ENCODE measurements around the gene PTGFRN.
"Not testable (repeated sequence)": the region's sequence is repeated elsewhere in the genome, so short reads cannot be mapped to it uniquely, and the experiment has no call there.

PTGFRN gene

DNA sequence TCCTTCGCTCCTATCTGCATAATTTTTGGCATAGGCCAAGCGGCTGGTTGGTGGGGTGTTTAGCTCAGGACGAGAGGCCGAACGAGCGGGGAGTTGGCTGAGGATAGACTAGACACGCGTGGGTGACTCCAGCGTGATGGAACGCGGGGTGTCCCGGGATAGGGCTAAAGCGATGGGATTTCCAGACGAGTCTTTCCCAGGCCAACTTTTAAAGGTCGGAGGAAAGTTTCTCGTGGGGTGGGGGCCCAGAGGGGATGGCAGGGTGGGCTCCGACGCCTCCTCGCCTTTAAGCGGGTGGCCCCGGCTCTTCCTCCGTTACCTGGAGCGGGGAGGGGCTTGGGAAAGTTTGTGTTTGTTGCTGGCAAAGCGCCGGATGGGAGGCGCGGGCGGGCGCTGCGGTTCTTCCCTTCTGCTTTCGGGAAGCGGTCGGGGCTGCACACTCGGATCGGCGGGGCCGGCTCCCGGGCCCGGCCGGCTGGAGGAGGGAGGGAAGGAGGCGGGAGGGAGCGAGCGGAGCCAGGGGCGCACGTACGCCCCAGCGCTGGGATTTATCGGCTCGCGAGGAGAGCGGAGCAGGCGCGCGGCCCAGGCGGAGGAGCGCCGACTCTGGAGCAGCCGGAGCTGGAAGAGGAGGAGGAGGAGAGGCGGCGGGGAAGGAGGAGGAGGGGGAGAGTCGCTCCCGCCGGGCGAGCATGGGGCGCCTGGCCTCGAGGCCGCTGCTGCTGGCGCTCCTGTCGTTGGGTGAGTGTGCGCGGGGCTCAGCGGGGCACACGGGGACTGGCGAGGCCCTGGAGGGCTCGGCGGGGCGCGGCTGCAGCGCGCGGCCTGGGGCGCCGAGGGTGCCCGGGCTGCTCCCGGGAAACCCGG is at the start of gene PTGFRN:
Gene PTGFRN (plus strand): TSS at position 405 of the 867 bp plus-strand sequence. CDS start 288 bp downstream, at position 693.
- Histone ChIP-seq H3K4me1 (ENCODE audit: control insufficient read depth in 5 of 5, insufficient read depth in 5 of 5, low read length in 5 of 5) (peaks cover 0 to 25% (median 15%) of the 10 kb centered on the region in 5 donors), H3K9ac (ENCODE audit: low read length in 5 of 5) (peak within 1 kb of the TSS in 4 of 5 donors; percentile 39 to 63 (median 52)), H3K27me3 (ENCODE audit: control insufficient read depth in 5 of 5, insufficient read depth in 4 of 5, low read length in 5 of 5) (peaks cover 0 to 11% (median 0%) of the 10 kb centered on the region in 5 donors), H3K27ac (ENCODE audit: low read depth, low read length) (peak within 1 kb of the TSS; percentile 16), H3K36me3 (ENCODE audit: control insufficient read depth in 5 of 5, insufficient read depth in 5 of 5, low read length in 5 of 5) (no peaks in the 10 kb centered on the region), H3K9me3 (ENCODE audit: control insufficient read depth in 5 of 5, low read length in 5 of 5) (no peaks in the 10 kb centered on the region), H3K4me3 (ENCODE audit: low read depth in 1 of 5, low read length in 5 of 5) (peak within 1 kb of the TSS; percentile 62 to 76 (median 65))

DNA sequence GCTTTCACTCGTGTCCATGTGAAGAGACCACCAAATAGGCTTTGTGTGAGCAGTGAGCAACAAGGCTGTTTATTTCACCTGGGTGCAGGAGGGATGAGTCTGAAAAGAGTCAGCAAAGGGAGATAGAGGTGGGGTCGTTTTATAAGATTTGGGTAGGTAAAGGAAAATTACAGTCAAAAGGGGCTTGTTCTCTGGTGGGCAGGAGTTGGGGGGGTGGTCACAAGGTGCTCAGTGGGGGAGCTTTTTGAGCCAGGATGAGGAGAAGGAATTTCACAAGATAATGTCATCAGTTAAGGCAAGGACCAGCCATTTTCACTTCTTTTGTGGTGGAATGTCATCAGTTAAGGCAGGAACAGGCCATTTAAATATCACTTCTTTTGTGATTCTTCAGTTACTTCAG is 49.5 kb upstream of the PTGFRN start:
- H3K36me3 ChIP-seq (ENCODE audit: control insufficient read depth in 5 of 5, insufficient read depth in 5 of 5, low read length in 5 of 5); H3K9me3 ChIP-seq (ENCODE audit: control insufficient read depth in 5 of 5, low read length in 5 of 5); H3K4me1 ChIP-seq (ENCODE audit: control insufficient read depth in 5 of 5, insufficient read depth in 5 of 5, low read length in 5 of 5); H3K27ac ChIP-seq (ENCODE audit: low read depth, low read length); H3K4me3 ChIP-seq (ENCODE audit: low read depth in 1 of 5, low read length in 5 of 5); H3K27me3 ChIP-seq (ENCODE audit: control insufficient read depth in 5 of 5, insufficient read depth in 4 of 5, low read length in 5 of 5); H3K9ac ChIP-seq (ENCODE audit: low read length in 5 of 5): not testable (repeated sequence)

DNA sequence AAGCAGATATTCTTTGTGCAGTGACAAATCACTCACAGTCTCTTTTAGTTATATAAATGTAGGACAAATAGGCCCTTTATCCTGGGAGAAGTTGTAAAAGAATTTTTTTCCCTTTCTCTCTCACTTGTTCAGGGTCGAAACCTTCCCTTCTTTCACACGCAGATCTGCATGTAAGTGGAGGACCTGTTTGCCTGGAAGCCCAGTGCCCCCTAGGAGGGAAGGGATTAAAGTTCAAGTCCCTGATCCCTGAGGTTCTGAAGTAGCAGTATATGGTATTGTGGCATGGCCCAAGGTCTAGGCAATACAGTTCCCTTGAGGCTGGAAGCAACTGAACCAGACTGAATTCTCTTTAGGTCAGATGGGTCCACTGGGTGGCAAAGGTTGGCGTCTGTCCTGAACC is 48.6 kb upstream of the PTGFRN start:
- Histone ChIP-seq H3K36me3 (ENCODE audit: control insufficient read depth in 5 of 5, insufficient read depth in 5 of 5, low read length in 5 of 5) (no peaks in the 10 kb centered on the region), H3K27ac (ENCODE audit: low read depth, low read length) (no peak overlapping the region), H3K9me3 (ENCODE audit: control insufficient read depth in 5 of 5, low read length in 5 of 5) (peaks cover 0 to 9% (median 0%) of the 10 kb centered on the region in 5 donors), H3K27me3 (ENCODE audit: control insufficient read depth in 5 of 5, insufficient read depth in 4 of 5, low read length in 5 of 5) (no peaks in the 10 kb centered on the region), H3K4me1 (ENCODE audit: control insufficient read depth in 5 of 5, insufficient read depth in 5 of 5, low read length in 5 of 5) (peaks cover 0 to under 1% (median 0%) of the 10 kb centered on the region in 5 donors), H3K9ac (ENCODE audit: low read length in 5 of 5) (no peak overlapping the region), H3K4me3 (ENCODE audit: low read depth in 1 of 5, low read length in 5 of 5) (no peak overlapping the region)

DNA sequence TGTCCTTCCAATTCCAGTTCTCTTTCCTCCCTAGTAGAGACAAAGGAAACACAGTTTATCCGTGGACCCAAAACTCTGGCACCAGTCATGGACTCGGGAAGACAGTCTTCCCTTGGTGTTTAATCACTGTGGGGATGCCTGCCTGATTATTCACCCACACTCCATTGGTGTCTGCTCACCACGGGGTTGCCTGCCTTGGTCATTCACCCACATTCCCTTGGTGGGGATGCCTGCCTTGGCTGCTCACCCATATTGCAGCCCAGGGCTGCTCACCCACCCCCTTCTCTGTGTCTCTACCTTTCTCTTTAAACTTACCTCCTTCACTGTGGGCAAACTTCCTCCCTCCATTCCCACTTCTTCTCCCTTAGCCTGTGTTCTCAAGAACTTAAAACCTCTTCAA is 46.7 kb upstream of the PTGFRN start:
- not testable (repeated sequence) for H3K27ac ChIP-seq (ENCODE audit: low read depth, low read length); H3K4me3 ChIP-seq (ENCODE audit: low read depth in 1 of 5, low read length in 5 of 5); H3K4me1 ChIP-seq (ENCODE audit: control insufficient read depth in 5 of 5, insufficient read depth in 5 of 5, low read length in 5 of 5); H3K27me3 ChIP-seq (ENCODE audit: control insufficient read depth in 5 of 5, insufficient read depth in 4 of 5, low read length in 5 of 5); H3K9ac ChIP-seq (ENCODE audit: low read length in 5 of 5); H3K36me3 ChIP-seq (ENCODE audit: control insufficient read depth in 5 of 5, insufficient read depth in 5 of 5, low read length in 5 of 5)
- H3K9me3 ChIP-seq (ENCODE audit: control insufficient read depth in 5 of 5, low read length in 5 of 5): peaks cover 0 to 11% (median 4%) of the 10 kb centered on the region in 5 donors

DNA sequence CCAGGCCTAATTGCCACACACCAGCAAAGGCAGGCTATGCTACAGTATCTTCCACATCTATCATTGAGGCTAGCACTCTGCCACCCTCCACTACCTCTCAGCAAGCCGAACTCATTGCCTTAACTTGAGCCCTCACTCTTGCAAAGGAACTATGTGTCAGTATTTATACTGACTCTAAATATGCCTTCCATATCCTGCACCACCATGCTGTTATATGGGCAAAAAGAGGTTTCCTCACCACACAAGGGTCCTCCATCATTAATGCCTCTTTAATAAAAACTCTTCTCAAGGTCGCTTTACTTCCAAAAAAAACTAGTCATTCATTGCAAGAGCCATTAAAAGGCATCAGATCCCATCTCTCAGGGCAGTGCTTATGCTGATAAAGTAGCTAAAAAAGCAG is 43.2 kb upstream of the PTGFRN start:
- not testable (repeated sequence) for H3K4me3 ChIP-seq (ENCODE audit: low read depth in 1 of 5, low read length in 5 of 5); H3K36me3 ChIP-seq (ENCODE audit: control insufficient read depth in 5 of 5, insufficient read depth in 5 of 5, low read length in 5 of 5); H3K27ac ChIP-seq (ENCODE audit: low read depth, low read length); H3K4me1 ChIP-seq (ENCODE audit: control insufficient read depth in 5 of 5, insufficient read depth in 5 of 5, low read length in 5 of 5); H3K27me3 ChIP-seq (ENCODE audit: control insufficient read depth in 5 of 5, insufficient read depth in 4 of 5, low read length in 5 of 5); H3K9ac ChIP-seq (ENCODE audit: low read length in 5 of 5)
- peaks cover 3 to 11% (median 6%) of the 10 kb centered on the region in 5 donors for H3K9me3 ChIP-seq (ENCODE audit: control insufficient read depth in 5 of 5, low read length in 5 of 5)

DNA sequence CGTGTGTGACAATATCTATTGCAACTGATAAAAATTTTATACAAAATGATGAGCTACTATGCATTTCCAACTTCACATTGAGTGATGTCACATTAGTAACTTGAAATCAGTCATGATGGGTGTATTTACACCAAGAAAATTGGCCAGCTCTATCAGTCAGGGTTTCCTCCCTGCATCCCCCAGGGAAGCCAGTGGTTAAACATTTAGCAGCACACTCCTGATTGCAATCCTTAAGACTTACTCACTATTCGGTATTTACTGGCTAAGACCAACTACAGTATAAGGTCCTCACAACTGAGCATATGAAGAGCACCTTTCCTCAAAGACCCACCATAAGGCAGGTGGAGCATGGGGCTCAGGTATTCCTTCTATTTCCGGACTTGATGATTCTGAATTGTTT is 41.3 kb upstream of the PTGFRN start:
- Histone ChIP-seq H3K27me3 (ENCODE audit: control insufficient read depth in 5 of 5, insufficient read depth in 4 of 5, low read length in 5 of 5) (peaks cover 0 to 6% (median 0%) of the 10 kb centered on the region in 5 donors), H3K4me1 (ENCODE audit: control insufficient read depth in 5 of 5, insufficient read depth in 5 of 5, low read length in 5 of 5) (peaks cover 0 to 3% (median 0%) of the 10 kb centered on the region in 5 donors), H3K27ac (ENCODE audit: low read depth, low read length) (no peak overlapping the region), H3K36me3 (ENCODE audit: control insufficient read depth in 5 of 5, insufficient read depth in 5 of 5, low read length in 5 of 5) (no peaks in the 10 kb centered on the region), H3K9me3 (ENCODE audit: control insufficient read depth in 5 of 5, low read length in 5 of 5) (peaks cover 3 to 11% (median 6%) of the 10 kb centered on the region in 5 donors), H3K9ac (ENCODE audit: low read length in 5 of 5) (no peak overlapping the region), H3K4me3 (ENCODE audit: low read depth in 1 of 5, low read length in 5 of 5) (no peak overlapping the region)

DNA sequence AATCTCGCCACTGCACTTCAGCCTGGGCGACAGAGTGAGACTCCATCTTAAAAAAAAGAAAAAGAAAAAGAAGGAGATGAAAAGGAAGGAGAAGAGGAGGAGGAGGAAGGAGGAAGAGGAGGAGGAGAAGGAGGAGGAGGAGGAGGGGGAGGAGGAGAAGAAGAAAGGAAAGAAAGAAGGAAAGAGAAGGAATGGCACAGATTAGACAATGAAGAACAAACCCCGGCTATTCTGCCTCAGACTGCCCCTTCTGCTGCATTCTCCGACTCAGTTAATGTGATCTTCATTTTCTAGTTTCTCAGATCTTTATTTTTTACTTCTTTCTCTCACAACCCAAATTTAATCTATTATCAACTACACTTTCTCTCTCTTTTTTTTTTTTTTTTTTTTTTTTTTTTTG is 40.1 kb upstream of the PTGFRN start:
- H3K4me1 ChIP-seq (ENCODE audit: control insufficient read depth in 5 of 5, insufficient read depth in 5 of 5, low read length in 5 of 5): peaks cover 0 to 3% (median 0%) of the 10 kb centered on the region in 5 donors
- H3K27ac ChIP-seq (ENCODE audit: low read depth, low read length): no peak overlapping the region
- H3K9ac ChIP-seq (ENCODE audit: low read length in 5 of 5): no peak overlapping the region
- peaks cover 0 to 6% (median 0%) of the 10 kb centered on the region in 5 donors for H3K27me3 ChIP-seq (ENCODE audit: control insufficient read depth in 5 of 5, insufficient read depth in 4 of 5, low read length in 5 of 5)
- H3K4me3 ChIP-seq (ENCODE audit: low read depth in 1 of 5, low read length in 5 of 5): no peak overlapping the region
- H3K9me3 ChIP-seq (ENCODE audit: control insufficient read depth in 5 of 5, low read length in 5 of 5): peaks cover 3 to 11% (median 6%) of the 10 kb centered on the region in 5 donors
- H3K36me3 ChIP-seq (ENCODE audit: control insufficient read depth in 5 of 5, insufficient read depth in 5 of 5, low read length in 5 of 5): no peaks in the 10 kb centered on the region

DNA sequence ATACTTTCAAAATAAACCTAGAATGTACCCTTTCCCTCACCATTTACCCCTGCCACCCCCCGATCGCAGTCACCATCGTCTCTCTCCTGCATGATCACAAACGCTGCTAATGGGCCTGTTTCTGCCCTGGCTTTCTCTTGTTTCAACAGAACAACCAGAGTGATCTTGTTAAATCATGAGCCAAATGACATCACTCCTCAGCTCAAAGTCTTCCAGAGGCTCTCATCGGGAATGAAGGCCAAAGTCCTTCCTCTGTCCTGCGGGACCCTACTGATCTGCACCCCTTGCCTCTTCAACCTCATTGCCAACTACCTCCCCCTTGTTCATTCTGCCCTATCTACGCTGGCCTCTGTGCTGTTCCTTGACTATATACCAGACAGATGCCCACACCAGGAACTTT is 39.4 kb upstream of the PTGFRN start:
- no peak overlapping the region for H3K27ac ChIP-seq (ENCODE audit: low read depth, low read length)
- H3K4me3 ChIP-seq (ENCODE audit: low read depth in 1 of 5, low read length in 5 of 5): no peak overlapping the region
- no peaks in the 10 kb centered on the region for H3K36me3 ChIP-seq (ENCODE audit: control insufficient read depth in 5 of 5, insufficient read depth in 5 of 5, low read length in 5 of 5)
- no peak overlapping the region for H3K9ac ChIP-seq (ENCODE audit: low read length in 5 of 5)
- peaks cover 0 to 6% (median 0%) of the 10 kb centered on the region in 5 donors for H3K27me3 ChIP-seq (ENCODE audit: control insufficient read depth in 5 of 5, insufficient read depth in 4 of 5, low read length in 5 of 5)
- H3K4me1 ChIP-seq (ENCODE audit: control insufficient read depth in 5 of 5, insufficient read depth in 5 of 5, low read length in 5 of 5): peaks cover 0 to 3% (median 0%) of the 10 kb centered on the region in 5 donors
- H3K9me3 ChIP-seq (ENCODE audit: control insufficient read depth in 5 of 5, low read length in 5 of 5): peaks cover 3 to 10% (median 6%) of the 10 kb centered on the region in 5 donors

DNA sequence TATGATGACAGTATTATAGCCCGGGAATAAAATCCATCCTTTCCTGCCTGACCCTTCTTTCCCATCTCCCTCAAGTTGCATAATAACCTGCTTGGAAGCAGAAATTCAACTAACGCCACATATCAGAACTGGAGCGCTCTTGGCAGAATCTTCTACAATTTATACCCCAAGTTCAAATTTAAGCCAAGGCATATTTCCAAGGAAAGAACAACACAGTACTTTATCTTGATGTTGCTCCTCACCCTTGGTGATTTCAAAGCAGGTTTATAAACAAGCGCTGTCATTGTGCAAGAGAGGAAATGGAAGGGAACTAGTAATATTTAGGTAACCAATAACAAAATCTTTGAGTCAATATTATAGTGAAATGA is 38.0 kb upstream of the PTGFRN start:
- Histone ChIP-seq H3K4me3 (ENCODE audit: low read depth in 1 of 5, low read length in 5 of 5) (no peak overlapping the region), H3K9me3 (ENCODE audit: control insufficient read depth in 5 of 5, low read length in 5 of 5) (peaks cover under 1 to 6% (median 1%) of the 10 kb centered on the region in 5 donors), H3K27me3 (ENCODE audit: control insufficient read depth in 5 of 5, insufficient read depth in 4 of 5, low read length in 5 of 5) (peaks cover 0 to 6% (median 0%) of the 10 kb centered on the region in 5 donors), H3K36me3 (ENCODE audit: control insufficient read depth in 5 of 5, insufficient read depth in 5 of 5, low read length in 5 of 5) (no peaks in the 10 kb centered on the region), H3K27ac (ENCODE audit: low read depth, low read length) (no peak overlapping the region), H3K4me1 (ENCODE audit: control insufficient read depth in 5 of 5, insufficient read depth in 5 of 5, low read length in 5 of 5) (peaks cover 0 to 3% (median 0%) of the 10 kb centered on the region in 5 donors), H3K9ac (ENCODE audit: low read length in 5 of 5) (no peak overlapping the region)

GRCh38 chr1:116873680-116874271 is 35.9 kb upstream of the PTGFRN start:
- peaks cover 4 to 21% (median 18%) of the 10 kb centered on the region in 5 donors for H3K4me1 ChIP-seq (ENCODE audit: control insufficient read depth in 5 of 5, insufficient read depth in 5 of 5, low read length in 5 of 5)
- no peak overlapping the region for H3K4me3 ChIP-seq (ENCODE audit: low read depth in 1 of 5, low read length in 5 of 5)
- H3K27me3 ChIP-seq (ENCODE audit: control insufficient read depth in 5 of 5, insufficient read depth in 4 of 5, low read length in 5 of 5): peaks cover 0 to 6% (median 0%) of the 10 kb centered on the region in 5 donors
- no peaks in the 10 kb centered on the region for H3K36me3 ChIP-seq (ENCODE audit: control insufficient read depth in 5 of 5, insufficient read depth in 5 of 5, low read length in 5 of 5)
- H3K9ac ChIP-seq (ENCODE audit: low read length in 5 of 5): no peak overlapping the region
- H3K9me3 ChIP-seq (ENCODE audit: control insufficient read depth in 5 of 5, low read length in 5 of 5): peaks cover 0 to under 1% (median 0%) of the 10 kb centered on the region in 5 donors
- no peak overlapping the region for H3K27ac ChIP-seq (ENCODE audit: low read depth, low read length)

All from subcutaneous abdominal adipose tissue (tissue), 5 donors.